Measurements from ENCODE around the gene ANAPC16.
"Not testable (repeated sequence)": the region's sequence is repeated elsewhere in the genome, so short reads cannot be mapped to it uniquely, and the experiment has no call there.

DNA sequence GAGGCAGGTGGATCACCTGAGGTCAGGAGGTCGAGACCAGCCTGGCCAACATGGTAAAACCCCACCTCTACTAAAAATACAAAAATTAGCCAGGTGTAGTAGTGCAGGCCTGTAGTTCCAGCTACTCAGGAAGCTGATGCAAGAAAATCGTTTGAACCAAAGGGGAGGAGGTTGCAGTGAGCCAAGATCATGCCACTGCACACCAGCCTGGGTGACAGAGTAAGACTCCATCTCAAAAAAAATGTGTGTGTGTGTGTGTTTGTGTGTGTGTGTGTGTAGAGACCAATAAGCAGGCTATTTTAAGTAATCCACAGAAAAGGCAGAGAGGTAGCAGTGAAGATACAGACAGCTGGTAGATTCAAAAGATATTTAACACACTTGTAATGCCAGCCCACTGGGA, 7.3 kb upstream of the ANAPC16 start:
- not testable (repeated sequence) for TF ChIP-seq POLR2AphosphoS5 (IDR thresholded peaks at IDR 0.05; ENCODE audit: low read depth, low read length); POLR2A (IDR thresholded peaks at IDR 0.05; ENCODE audit: low read depth, low read length); TAF1 (IDR thresholded peaks at IDR 0.05; ENCODE audit: borderline replicate concordance, low read depth, low read length)
